ENCODE results near the gene PTPRN2. TPM values are rescaled to one million over a fixed set of nuclear protein-coding genes. Genes with fewer than 3 reads are reported as not detected.

The PTPRN2 gene
- total and polyA plus RNA-seq, 2 donors from 2014 or later: 4.8 to 6.2 TPM

- no peak overlapping the region for H3K9ac ChIP-seq (ENCODE audit: low read length in 3 of 3)
- no peaks in the 10 kb centered on the region for H3K9me3 ChIP-seq (ENCODE audit: control insufficient read depth in 2 of 3, insufficient read depth in 1 of 3, low read length in 3 of 3)
- H3K4me1 ChIP-seq (ENCODE audit: control insufficient read depth in 2 of 3, insufficient read depth in 2 of 3, low read depth in 1 of 3, low read length in 3 of 3): no peaks in the 10 kb centered on the region
- H3K27me3 ChIP-seq (ENCODE audit: control insufficient read depth, insufficient read depth, low read length): no peaks in the 10 kb centered on the region
- no peak overlapping the region for H3K4me3 ChIP-seq (ENCODE audit: low read length in 3 of 3)
- no peaks in the 10 kb centered on the region for H3K36me3 ChIP-seq (ENCODE audit: control insufficient read depth in 2 of 3, insufficient read depth in 3 of 3, low read length in 3 of 3)
- DNase-seq (peak in 3 of 5 donors; percentile 33 to 48 (median 37)), FAIRE-seq (no peak)
- no peak for TF ChIP-seq CTCF (IDR thresholded peaks at IDR 0.05; ENCODE audit: borderline replicate concordance, extremely low read depth, insufficient read depth)
- H3K27ac ChIP-seq (ENCODE audit: low read depth in 2 of 2, low read length in 2 of 2): no peak overlapping the region
- intact Hi-C loops (cut with DNase I): no loop called here
These were observed 224.4 kb downstream of the PTPRN2 start for GRCh38 chr7:158362912-158363905.

GRCh38 chr7:158362001-158362400 is 225.6 kb downstream of the PTPRN2 start:
- intact Hi-C loops (cut with DNase I): no loop called here
- DNase-seq (no peak), FAIRE-seq (no peak)
- no peak overlapping the region for H3K4me3 ChIP-seq (ENCODE audit: low read length in 3 of 3)
- H3K27me3 ChIP-seq (ENCODE audit: control insufficient read depth, insufficient read depth, low read length): no peaks in the 10 kb centered on the region
- no peaks in the 10 kb centered on the region for H3K9me3 ChIP-seq (ENCODE audit: control insufficient read depth in 2 of 3, insufficient read depth in 1 of 3, low read length in 3 of 3)
- no peak for TF ChIP-seq CTCF (IDR thresholded peaks at IDR 0.05; ENCODE audit: borderline replicate concordance, extremely low read depth, insufficient read depth)
- no peak overlapping the region for H3K9ac ChIP-seq (ENCODE audit: low read length in 3 of 3)
- no peaks in the 10 kb centered on the region for H3K36me3 ChIP-seq (ENCODE audit: control insufficient read depth in 2 of 3, insufficient read depth in 3 of 3, low read length in 3 of 3)
- H3K4me1 ChIP-seq (ENCODE audit: control insufficient read depth in 2 of 3, insufficient read depth in 2 of 3, low read depth in 1 of 3, low read length in 3 of 3): no peaks in the 10 kb centered on the region
- no peak overlapping the region for H3K27ac ChIP-seq (ENCODE audit: low read depth in 2 of 2, low read length in 2 of 2)

- no peak overlapping the region for H3K9ac ChIP-seq (ENCODE audit: low read length in 3 of 3)
- H3K9me3 ChIP-seq (ENCODE audit: control insufficient read depth in 2 of 3, insufficient read depth in 1 of 3, low read length in 3 of 3): no peaks in the 10 kb centered on the region
- no peak for TF ChIP-seq CTCF (IDR thresholded peaks at IDR 0.05; ENCODE audit: borderline replicate concordance, extremely low read depth, insufficient read depth)
- H3K27me3 ChIP-seq (ENCODE audit: control insufficient read depth, insufficient read depth, low read length): no peaks in the 10 kb centered on the region
- no peak overlapping the region for H3K4me3 ChIP-seq (ENCODE audit: low read length in 3 of 3)
- H3K4me1 ChIP-seq (ENCODE audit: control insufficient read depth in 2 of 3, insufficient read depth in 2 of 3, low read depth in 1 of 3, low read length in 3 of 3): no peaks in the 10 kb centered on the region
- H3K36me3 ChIP-seq (ENCODE audit: control insufficient read depth in 2 of 3, insufficient read depth in 3 of 3, low read length in 3 of 3): no peaks in the 10 kb centered on the region
- FAIRE-seq (no peak), DNase-seq (no peak)
- H3K27ac ChIP-seq (ENCODE audit: low read depth in 2 of 2, low read length in 2 of 2): no peak overlapping the region
- intact Hi-C loops (cut with DNase I): no loop called here
These were observed 226.2 kb downstream of the PTPRN2 start for GRCh38 chr7:158361326-158361946.

Measured in kidney (tissue), 14 donors.